ENCODE results near the gene ZNF205.

GRCh38 chr16:3138823-3139426 is 26.5 kb downstream of the ZNF205 start:
- TF ChIP-seq CTCF (IDR thresholded peaks at IDR 0.05; ENCODE audit: insufficient read depth, low read depth, low read length) (no peak), EZH2 (IDR thresholded peaks at IDR 0.05; ENCODE audit: insufficient read depth, low read length) (no peak)
